Stomach (tissue), 9 donors: Measurements from ENCODE around the gene CDC25C. TPM values are rescaled to one million over a fixed set of nuclear protein-coding genes. Genes with fewer than 3 reads are reported as not detected.

Experiments
- DNase-seq, 2 donors: peaks; one replicate each; pipeline versions ENCODE4 v3.0.0 to v3.0.0-alpha.2; 2013 to 2019
- H3K27ac ChIP-seq, 5 donors: fragments of 200-600 bp in 4 of 5; sonication (generic) in 4 of 5; one replicate each; pipeline ENCODE4 v1.5.1; 2013 to 2019; ENCODE audit warnings: mild to moderate bottlenecking in 1 of 5, moderate library complexity in 1 of 5
- H3K27me3 ChIP-seq, 3 donors: fragments of 200-600 bp; sonication (generic); one replicate each; pipeline ENCODE4 v1.5.1; 2017 to 2019; ENCODE audit warnings: mixed run types in 1 of 3
- H3K36me3 ChIP-seq, 4 donors: fragments of 200-600 bp; sonication (generic); 1 replicate in 3 of 4; 2 replicates in 1 of 4; pipeline ENCODE4 v1.5.1; 2016 to 2019
- H3K4me1 ChIP-seq, 4 donors: fragments of 200-600 bp; sonication (generic); one replicate each; pipeline ENCODE4 v1.5.1; 2016 to 2019
- H3K4me3 ChIP-seq, 4 donors: fragments of 200-600 bp; sonication (generic) in 3 of 4; one replicate each; pipeline ENCODE4 v1.5.1; 2016 to 2019; ENCODE audit warnings: mild to moderate bottlenecking in 1 of 4
- H3K9me3 ChIP-seq, 4 donors: fragments of 200-600 bp; sonication (generic); one replicate each; pipeline ENCODE4 v1.5.1; 2016 to 2019
- EP300 ChIP-seq: sonication (generic); formaldehyde crosslinking; IDR thresholded peaks from one replicate; pipeline ENCODE4 v1.6.1; 2017; ENCODE audit warnings: antibody characterized with exemption
- POLR2A ChIP-seq, 4 donors: fragments of 450-650 bp; IDR thresholded peaks; one replicate each; pipeline ENCODE4 v1.6.1; 2016; ENCODE audit warnings: antibody characterized with exemption in 4 of 4, control low read depth in 2 of 4, mild to moderate bottlenecking in 1 of 4, moderate library complexity in 1 of 4
- POLR2AphosphoS5 ChIP-seq, 3 donors: sonication (generic); formaldehyde crosslinking; IDR thresholded peaks; one replicate each; pipeline ENCODE4 v1.6.1; 2016; ENCODE audit warnings: antibody characterized with exemption in 3 of 3
- WGBS, 5 donors: extraction: QIAGEN DNeasy Blood & Tissue Kit in 3 of 5; methylation state at CpG; one replicate each; pipeline versions ENCODE4 v1.1.5 to v1.1.7; 2013 to 2018; 5-methylcytosine and 5-hydroxymethylcytosine counted together
- intact Hi-C: fragments of 100-400 bp; cut with DNase I; formaldehyde crosslinking; loops from one replicate; pipeline ENCODE4 v1.15.1; 2023; ENCODE audit warnings: low total_unique reads
- polyA plus RNA-seq, 3 donors: library from polyadenylated mRNA; stranded (reverse); fragments of 200-250 nt; gene quantifications; one replicate each; pipeline ENCODE4 v1.2.3, GENCODE V29; 2013
- total RNA-seq, 5 donors: library from RNA; depleted of rRNA; stranded (reverse); fragments of >200 nt; gene quantifications; one replicate each; pipeline versions ENCODE4 v1.1.0 to v1.2.3, GENCODE V29; 2014 to 2016
- TF ChIP-seq, protein P1 (sequence below), 7 experiments: fragments of 450-650 bp in 4 of 7; fragments of 200-600 bp in 3 of 7; sonication (generic) in 3 of 7; IDR thresholded peaks; one replicate each; pipeline ENCODE4 v1.5.1; 2016 to 2019; ENCODE audit warnings: antibody characterized with exemption in 7 of 7, control low read depth in 2 of 7, mild to moderate bottlenecking in 1 of 7
- donor health status: healthy with polysubstance abuse.
- donor health status: Bipolar disorder and iron deficiency.
- donor health status: healthy.

Gene CDC25C
- total and polyA plus RNA-seq, 8 donors, result 0.75 to 4.1 (median 2.1) TPM; not detected in 3

DNA sequence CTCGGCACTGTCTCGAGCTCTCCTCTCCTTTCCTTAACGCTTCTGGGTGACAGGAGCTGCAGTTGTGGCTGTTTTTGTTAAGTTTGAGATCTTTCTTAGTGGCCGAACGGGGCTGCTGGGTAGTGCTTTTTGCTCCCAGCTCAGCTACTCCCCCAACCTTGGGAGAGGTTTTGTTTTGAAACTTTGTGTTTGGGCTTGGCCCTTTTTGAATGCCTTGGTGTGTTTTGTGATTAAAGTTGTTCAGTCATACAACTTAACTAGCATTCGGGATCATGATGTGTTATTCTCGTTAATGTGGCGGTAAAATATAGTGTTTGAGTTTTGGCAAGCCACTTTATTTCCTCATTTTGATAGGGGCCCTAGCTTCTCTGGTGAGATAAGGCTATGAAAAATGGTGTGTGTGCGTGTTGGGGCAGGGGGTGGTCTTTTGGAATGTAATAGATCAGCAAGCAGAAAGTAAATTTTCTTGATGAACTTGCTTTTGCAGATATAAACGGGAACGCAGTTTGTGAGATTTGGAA lies 22.0 kb upstream of the CDC25C start:
- H3K4me1 ChIP-seq, result peaks cover 16 to 42% (median 28%) of the 10 kb centered on the region in 4 donors
- H3K27ac ChIP-seq, result peak overlapping the region; percentile 96 to 99 (median 98)
- peaks cover 0 to 6% (median 0%) of the 10 kb centered on the region in 4 donors for H3K9me3 ChIP-seq
- H3K27me3 ChIP-seq, result no peaks in the 10 kb centered on the region
- 0 to 2% (median 2%) methylated on average over 10 to 11 of the region's 11 CpGs for WGBS, 5 donors
- TF ChIP-seq POLR2AphosphoS5 (IDR thresholded peaks at IDR 0.05) (no peak), POLR2A (IDR thresholded peaks at IDR 0.05) (no peak), EP300 (no peak)
- TF ChIP-seq, protein P1, sequence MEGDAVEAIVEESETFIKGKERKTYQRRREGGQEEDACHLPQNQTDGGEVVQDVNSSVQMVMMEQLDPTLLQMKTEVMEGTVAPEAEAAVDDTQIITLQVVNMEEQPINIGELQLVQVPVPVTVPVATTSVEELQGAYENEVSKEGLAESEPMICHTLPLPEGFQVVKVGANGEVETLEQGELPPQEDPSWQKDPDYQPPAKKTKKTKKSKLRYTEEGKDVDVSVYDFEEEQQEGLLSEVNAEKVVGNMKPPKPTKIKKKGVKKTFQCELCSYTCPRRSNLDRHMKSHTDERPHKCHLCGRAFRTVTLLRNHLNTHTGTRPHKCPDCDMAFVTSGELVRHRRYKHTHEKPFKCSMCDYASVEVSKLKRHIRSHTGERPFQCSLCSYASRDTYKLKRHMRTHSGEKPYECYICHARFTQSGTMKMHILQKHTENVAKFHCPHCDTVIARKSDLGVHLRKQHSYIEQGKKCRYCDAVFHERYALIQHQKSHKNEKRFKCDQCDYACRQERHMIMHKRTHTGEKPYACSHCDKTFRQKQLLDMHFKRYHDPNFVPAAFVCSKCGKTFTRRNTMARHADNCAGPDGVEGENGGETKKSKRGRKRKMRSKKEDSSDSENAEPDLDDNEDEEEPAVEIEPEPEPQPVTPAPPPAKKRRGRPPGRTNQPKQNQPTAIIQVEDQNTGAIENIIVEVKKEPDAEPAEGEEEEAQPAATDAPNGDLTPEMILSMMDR (IDR thresholded peaks at IDR 0.05), result no peak
- peaks cover 3 to 15% (median 8%) of the 10 kb centered on the region in 4 donors for H3K36me3 ChIP-seq
- DNase-seq, result no peak
- intact Hi-C loops, result no loop called here
- peak overlapping the region; percentile 82 to 92 (median 88) for H3K4me3 ChIP-seq

DNA sequence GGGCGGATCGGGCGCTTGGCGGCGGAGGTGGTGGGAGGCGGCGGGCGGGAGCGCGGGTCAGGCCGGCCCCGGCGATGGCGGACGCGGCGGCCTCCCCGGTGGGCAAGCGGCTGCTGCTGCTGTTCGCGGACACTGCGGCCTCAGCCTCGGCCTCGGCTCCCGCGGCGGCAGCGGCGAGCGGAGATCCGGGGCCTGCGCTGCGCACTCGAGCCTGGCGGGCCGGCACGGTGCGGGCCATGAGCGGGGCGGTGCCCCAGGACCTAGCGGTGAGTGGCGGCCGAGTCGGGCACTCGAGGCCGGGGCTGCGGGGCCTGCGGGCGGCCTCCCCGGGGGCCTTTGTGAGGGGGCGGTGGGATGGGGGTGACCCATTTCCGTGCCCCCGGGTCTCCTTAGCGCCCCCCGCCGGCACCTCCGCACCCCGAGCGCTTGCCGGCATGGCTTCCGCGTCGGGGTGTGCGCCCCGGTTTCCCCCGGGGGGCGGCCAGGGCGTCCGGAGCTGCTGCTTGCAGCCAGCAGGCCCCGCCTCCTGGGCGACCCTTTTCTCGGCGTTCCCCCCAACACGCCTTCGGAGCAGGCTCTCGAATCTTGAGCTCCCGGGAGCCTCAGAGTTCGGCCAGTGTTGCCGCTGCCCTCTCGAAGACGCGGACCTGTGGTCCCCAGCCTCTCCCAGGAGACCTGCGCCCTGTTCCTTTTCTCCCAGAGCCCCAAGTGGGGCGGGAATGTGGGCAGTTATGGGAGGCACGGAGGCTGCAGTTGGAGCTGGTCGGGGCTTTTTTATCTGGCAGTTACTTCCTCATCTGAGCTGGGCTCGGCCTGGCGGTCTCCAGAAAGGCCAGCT lies 21.3 kb upstream of the CDC25C start:
- TF ChIP-seq POLR2A (IDR thresholded peaks at IDR 0.05) (no peak), POLR2AphosphoS5 (IDR thresholded peaks at IDR 0.05) (peak in 2 of 3 donors; percentile 53 to 55)
- TF ChIP-seq, protein P1 (IDR thresholded peaks at IDR 0.05), result peak in 3 of 7 experiments; percentile 17 to 67 (median 17)
- intact Hi-C loops, result no loop called here
- WGBS, 5 donors, result 0 to 1% (median 1%) methylated on average over 10 to 88 of the region's 88 CpGs

DNA sequence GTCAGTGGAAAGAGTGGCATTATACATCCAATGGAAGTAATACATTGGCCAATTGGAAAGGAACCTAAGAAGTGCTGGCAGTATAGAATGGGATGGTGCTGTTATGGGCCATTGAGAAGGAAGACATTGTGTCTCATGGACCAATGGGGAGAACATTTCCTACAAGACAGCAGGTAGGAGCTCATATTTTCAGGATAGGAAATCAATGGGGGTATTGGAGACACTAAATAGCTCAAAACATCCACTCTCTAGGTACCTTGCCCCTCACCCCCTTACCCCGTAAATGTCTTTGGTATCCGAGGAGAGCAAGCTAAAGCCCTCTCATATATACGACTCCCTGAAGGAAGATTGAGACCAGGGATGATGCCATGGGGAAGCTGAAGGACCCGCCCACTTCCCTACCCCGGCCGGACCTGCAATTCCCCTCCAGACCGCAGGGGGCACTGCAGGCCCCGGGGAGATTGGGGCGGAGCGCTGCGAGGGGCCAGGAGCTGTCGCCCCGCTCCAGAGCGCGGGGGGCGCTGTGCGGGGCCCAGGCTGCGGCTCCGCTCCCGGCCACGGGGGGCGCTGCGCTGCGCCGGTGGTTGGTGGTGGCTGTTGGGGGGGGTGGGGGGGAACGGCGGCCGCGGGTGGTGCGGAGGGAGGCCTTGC lies 20.6 kb upstream of the CDC25C start, which contains the start of gene KDM3B:
Gene KDM3B, plus strand, starts transcription at position 615 of the 651 bp plus-strand sequence. CDS start 111 bp downstream, outside the sequence.
- H3K36me3 ChIP-seq, result peaks cover 12 to 29% (median 22%) of the 10 kb centered on the region in 4 donors
- H3K4me3 ChIP-seq, result peak within 1 kb of the TSS; percentile 82 to 92 (median 88)
- peak within 1 kb of the TSS; percentile 96 to 99 (median 98) for H3K27ac ChIP-seq
- H3K4me1 ChIP-seq, result peaks cover 16 to 37% (median 26%) of the 10 kb centered on the region in 4 donors
- peaks cover 0 to 6% (median 0%) of the 10 kb centered on the region in 4 donors for H3K9me3 ChIP-seq
- intact Hi-C loops, result no loop called here
- peak; percentile 32 to 75 (median 48) for TF ChIP-seq POLR2AphosphoS5 (IDR thresholded peaks at IDR 0.05)
- no peak for TF ChIP-seq EP300
- no peak for TF ChIP-seq POLR2A (IDR thresholded peaks at IDR 0.05)
- TF ChIP-seq, protein P1 (IDR thresholded peaks at IDR 0.05), result peak in 6 of 7 experiments; percentile 29 to 100 (median 99)
- peak; percentile 89 to 95 for DNase-seq
- no peaks in the 10 kb centered on the region for H3K27me3 ChIP-seq
- WGBS, 5 donors, result 9 to 65% (median 11%) methylated on average over 3 to 27 of the region's 30 CpGs

More for the DNA sequence above, 21.3 kb upstream of the CDC25C start:
- DNase-seq, result peak; percentile 78 to 87
- Histone ChIP-seq H3K27me3 (no peaks in the 10 kb centered on the region), H3K4me3 (peak overlapping the region; percentile 82 to 92 (median 88)), H3K27ac (peak overlapping the region; percentile 96 to 99 (median 98)), H3K9me3 (peaks cover 0 to 6% (median 0%) of the 10 kb centered on the region in 4 donors), H3K4me1 (peaks cover 16 to 42% (median 28%) of the 10 kb centered on the region in 4 donors), H3K36me3 (peaks cover 9 to 22% (median 15%) of the 10 kb centered on the region in 4 donors)

DNA sequence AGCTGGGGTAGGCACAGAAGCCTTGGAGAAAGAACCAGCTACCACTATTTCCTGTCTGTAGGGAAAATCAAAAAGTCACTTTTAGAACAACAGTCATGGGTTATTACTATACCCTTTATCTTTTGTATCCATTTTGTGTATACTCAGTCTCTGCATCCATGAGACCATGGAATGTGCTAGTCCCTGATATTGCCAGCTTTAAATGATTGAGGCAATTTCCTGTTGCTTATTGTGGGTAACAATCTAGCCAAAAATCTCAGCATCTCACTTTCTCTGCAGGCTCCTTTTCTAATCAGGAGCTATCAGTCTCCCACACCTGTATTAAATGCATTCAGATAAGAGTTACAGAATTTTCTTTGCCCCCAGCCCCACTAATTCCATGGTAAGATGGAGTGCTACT lies 19.9 kb upstream of the CDC25C start:
- Histone ChIP-seq H3K9me3 (peaks cover 0 to 6% (median 0%) of the 10 kb centered on the region in 4 donors), H3K27ac (peak overlapping the region in 3 of 5 donors; percentile 21 to 98 (median 96)), H3K4me3 (no peak overlapping the region), H3K4me1 (peaks cover 16 to 30% (median 23%) of the 10 kb centered on the region in 4 donors), H3K27me3 (no peaks in the 10 kb centered on the region), H3K36me3 (peaks cover 19 to 36% (median 29%) of the 10 kb centered on the region in 4 donors)
- intact Hi-C loops, result no loop called here
- no peak for DNase-seq
- TF ChIP-seq, protein P1 (IDR thresholded peaks at IDR 0.05), result no peak
- TF ChIP-seq POLR2A (IDR thresholded peaks at IDR 0.05), result no peak
- no peak for TF ChIP-seq POLR2AphosphoS5 (IDR thresholded peaks at IDR 0.05)
- no peak for TF ChIP-seq EP300
